GM18508 (cell line): Measurements from ENCODE around the gene GHRL.
A peak's percentile ranks its signal among the peaks of the same experiment; 100 is the strongest.
"Not testable (repeated sequence)": the region's sequence is repeated elsewhere in the genome, so short reads cannot be mapped to it uniquely, and the experiment has no call there.

Experiments used
- ATAC-seq: cut with Tn5 transposase; IDR thresholded peaks from one replicate; pipeline ENCODE4 v1.9.1; 2021; ENCODE audit warnings: moderate number of reproducible peaks; ENCODE audit not compliant: insufficient read depth, unreplicated experiment

Gene GHRL

GRCh38 chr3:10300087-10300486 lies 7.3 kb upstream of the GHRL start:
- ATAC-seq, result no peak

GRCh38 chr3:10299679-10300078 lies 6.9 kb upstream of the GHRL start:
- ATAC-seq, result peak; percentile 69

DNA sequence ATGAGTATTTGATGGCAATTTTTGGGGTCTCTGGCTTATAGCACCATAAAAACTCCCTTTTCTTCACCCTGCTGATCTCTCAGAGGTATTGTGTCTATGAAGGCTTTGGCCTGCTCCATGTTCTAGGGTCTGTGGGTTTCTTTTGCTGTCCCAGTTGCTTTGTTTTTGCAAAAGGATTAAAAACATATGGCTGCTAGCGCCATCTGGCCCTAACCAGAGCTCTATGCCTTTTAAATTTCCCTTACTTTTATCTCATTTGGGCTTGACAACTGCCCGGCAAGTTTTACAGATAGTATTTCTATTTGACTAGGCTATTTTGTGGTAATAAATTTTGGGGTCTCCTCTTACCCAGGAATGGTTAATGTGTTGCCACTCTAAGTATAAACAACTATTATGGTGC lies 6.4 kb upstream of the GHRL start:
- ATAC-seq, result no peak

GRCh38 chr3:10298064-10298463 lies 5.3 kb upstream of the GHRL start:
- ATAC-seq, result not testable (repeated sequence)

DNA sequence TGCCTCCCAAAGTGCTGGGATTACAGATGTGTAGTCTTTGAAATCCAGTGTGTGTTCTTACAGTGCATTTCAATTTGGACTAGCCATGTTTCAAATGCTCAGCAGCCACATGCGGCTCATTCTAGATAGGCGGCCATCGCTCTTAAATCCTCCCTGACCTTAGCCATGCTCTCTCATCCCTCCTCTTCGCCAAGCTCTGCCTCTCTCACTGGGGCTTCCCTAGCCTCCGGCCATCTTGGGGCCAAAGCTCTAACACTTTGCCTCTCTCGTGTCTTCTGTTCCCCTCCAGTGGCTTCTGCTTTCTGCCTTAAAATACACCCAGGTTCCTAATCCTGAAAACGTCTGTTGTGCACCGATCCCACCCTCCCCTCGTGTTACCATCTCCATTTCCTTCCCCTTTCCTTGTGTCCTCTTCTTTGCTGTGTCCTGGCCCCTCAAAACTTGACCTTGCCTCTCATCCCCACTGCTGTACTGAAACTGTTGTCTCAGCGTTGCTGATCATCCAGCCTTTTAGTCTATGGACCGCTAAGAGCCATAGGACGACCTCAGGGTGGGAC lies 1.4 kb upstream of the GHRL start:
- no peak for ATAC-seq

GRCh38 chr3:10291641-10292040 lies 1.1 kb downstream of the GHRL start:
- no peak for ATAC-seq

- ATAC-seq, result no peak
Measured at GRCh38 chr3:10290481-10291176, 2.1 kb downstream of the GHRL start.

DNA sequence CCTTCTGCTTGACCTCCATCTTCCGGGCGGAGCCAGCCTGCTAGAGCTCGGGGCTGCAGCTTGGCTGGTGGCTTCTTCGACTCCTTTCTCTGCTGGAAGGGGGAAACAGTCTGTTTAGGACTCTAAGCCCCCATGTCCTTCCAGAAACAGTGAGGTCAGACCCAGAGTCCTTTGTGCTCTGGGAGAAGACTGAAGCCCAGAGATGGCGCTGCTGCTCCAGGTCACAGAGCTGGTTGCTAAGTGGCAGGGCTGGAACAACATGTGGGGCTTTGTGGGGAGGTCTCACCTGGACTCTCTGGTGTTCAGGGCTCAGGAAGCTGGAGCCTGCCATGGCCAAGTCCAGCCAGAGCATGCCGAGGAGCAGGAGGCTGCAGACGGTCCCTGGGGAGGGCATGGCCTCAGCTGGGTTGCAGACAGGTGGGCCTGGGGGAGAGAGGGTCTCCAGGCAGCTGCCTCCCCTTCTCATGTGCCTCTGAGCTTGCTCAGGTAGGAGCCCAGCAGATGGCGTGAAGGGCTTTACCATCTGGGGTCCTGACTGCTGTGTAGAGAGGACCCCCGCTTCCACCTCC lies 2.9 kb downstream of the GHRL start:
- ATAC-seq, result no peak

DNA sequence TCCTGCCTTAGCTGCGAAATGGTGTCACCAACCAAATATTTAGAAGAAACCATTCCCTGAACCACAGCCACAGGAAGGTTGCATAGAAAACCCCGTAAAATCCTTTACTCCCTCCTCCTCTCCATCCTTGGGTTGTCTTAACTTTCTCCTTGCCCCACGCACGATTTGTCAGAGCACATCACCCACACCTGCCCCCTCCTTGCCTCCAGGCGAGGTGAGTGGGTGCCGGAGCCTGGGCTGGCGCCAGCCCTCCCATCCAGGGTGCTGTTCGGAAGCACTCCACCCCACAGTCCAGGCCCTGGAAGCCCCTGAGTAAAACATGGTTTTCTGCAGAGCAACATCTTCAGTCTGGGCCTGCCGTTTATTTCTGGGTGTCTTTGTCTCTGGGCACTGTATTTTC lies 3.7 kb downstream of the GHRL start:
- ATAC-seq, result no peak

GRCh38 chr3:10288575-10288960 lies 4.2 kb downstream of the GHRL start:
- no peak for ATAC-seq

DNA sequence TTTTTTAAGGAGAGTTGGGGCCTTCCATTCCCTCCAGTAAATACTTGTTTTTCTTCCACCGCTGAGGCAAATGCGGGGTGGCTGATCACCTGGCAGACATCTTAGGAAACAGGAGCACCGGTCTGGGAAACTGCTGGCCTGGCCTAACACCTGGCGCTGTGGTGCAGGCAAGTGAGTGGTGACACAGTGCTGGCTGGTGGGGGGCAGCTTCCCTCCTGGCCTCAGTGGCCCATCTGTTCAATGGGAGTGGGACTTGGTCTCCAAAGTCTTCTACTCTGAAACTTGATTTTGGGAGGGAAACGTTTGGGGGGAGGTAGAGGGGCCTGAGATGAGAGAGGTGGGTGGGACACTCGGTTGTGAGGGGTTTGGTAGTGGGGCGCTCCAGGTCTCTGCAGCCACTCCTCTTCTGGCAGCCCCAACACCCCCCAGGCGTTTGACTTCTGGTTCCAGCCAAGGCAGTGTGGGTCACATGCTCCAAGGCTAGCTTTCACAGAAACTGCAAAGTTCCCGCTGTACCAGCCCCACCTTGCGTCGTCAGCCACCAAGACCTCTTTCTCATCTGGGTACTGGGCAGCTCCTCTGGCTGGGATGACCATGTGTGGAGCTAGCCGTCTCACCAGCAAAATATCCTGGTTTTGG lies 4.7 kb downstream of the GHRL start:
- ATAC-seq, result no peak

- ATAC-seq, result no peak
Measured at GRCh38 chr3:10286596-10287295, 6.0 kb downstream of the GHRL start.

- no peak for ATAC-seq
Measured at GRCh38 chr3:10286133-10286524, 6.6 kb downstream of the GHRL start.

- ATAC-seq, result no peak
Measured at GRCh38 chr3:10285272-10286132, 7.2 kb downstream of the GHRL start.

- no peak for ATAC-seq
Measured at GRCh38 chr3:10284496-10284895, 8.3 kb downstream of the GHRL start.

DNA sequence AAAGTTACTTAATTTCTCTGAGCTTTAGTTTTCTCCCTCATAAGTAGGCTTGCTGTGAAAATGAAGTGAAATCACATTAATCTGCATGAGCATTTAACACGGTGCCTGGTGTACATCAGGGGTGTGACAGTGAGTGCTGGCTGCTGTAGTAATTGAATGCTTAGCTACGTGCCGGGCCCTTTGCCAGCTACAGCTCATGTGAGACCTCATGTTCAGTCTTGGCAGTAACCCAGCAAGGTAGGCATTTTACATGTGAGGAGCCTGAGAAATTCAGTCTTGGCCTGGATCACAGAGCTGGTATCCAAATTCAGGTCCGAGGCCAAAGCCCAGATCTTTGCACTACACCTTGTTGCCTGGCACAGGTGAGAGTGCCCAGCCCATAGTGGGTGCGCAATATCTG lies 9.1 kb downstream of the GHRL start:
- ATAC-seq, result no peak

DNA sequence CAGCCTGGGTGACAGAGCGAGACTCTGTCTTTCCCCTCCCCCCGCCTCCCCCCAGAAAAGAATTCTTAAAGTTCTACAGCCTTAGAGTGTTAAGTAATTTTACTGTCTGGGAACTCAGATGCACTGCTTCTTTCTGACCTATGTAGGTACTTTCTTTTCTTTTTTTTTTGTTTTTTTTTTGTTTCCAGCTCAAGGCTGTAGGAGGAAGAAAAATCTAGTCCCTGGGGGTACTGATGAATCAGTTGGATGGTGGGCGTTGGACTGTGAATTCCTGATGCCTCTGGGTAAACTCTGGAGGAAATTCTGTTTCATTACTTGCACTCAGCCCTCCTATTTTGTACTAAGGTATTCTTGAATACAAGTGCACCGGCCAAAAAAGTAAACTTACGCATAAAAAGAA lies 10.8 kb downstream of the GHRL start:
- ATAC-seq, result no peak

- no peak for ATAC-seq
Measured at GRCh38 chr3:10280571-10280970, 12.2 kb downstream of the GHRL start.

- no peak for ATAC-seq
Measured at GRCh38 chr3:10280177-10280529, 12.6 kb downstream of the GHRL start.
